ENCODE measurements around the gene SERGEF. TPM values are rescaled to one million over a fixed set of nuclear protein-coding genes. Genes with fewer than 3 reads are reported as not detected.

SERGEF gene
- polyA plus RNA-seq, 2 of the 4 experiments (the other 2 are of a cell fraction): 20.7 to 24.1 TPM

- Histone ChIP-seq H3K4me3 (no peak overlapping the region), H3K4me2 (no peak overlapping the region), H3K4me1 (no peaks in the 10 kb centered on the region), H3K27ac (no peak overlapping the region), H3K9me3 (no peaks in the 10 kb centered on the region)
- DNase-seq (ENCODE audit: low read depth in 1 of 2, low spot score in 1 of 2) (no peak), FAIRE-seq (no peak), ATAC-seq (no peak)
- WGBS (ENCODE audit: missing lambda C conversion rate): 67% methylated on average over 3 of the region's 3 CpGs
- ChIA-PET CTCF (interaction anchor here (1.1 to 1.2 kb wide), 2 partner anchors 34 to 80 kb away, joined by 3 to 4 read pairs; no protein-coding TSS in a partner anchor), POLR2A (no interaction called here)
- TF ChIP-seq GATA3 (IDR thresholded peaks at IDR 0.05; ENCODE audit: borderline replicate concordance): no peak
- no peak for TF ChIP-seq JUN (IDR thresholded peaks at IDR 0.05)
- TF ChIP-seq NPAS2 (CRISPR knock-in tag; IDR thresholded peaks at IDR 0.05; ENCODE audit: borderline replicate concordance): no peak
- no peak for TF ChIP-seq ESRRA (IDR thresholded peaks at IDR 0.05; ENCODE audit: borderline replicate concordance, low read length)
- TF ChIP-seq E2F6 (IDR thresholded peaks at IDR 0.05; ENCODE audit: borderline replicate concordance, low read depth): no peak
- no peak for TF ChIP-seq POLR2A (IDR thresholded peaks at IDR 0.05; ENCODE audit: low read length)
- TF ChIP-seq FOSL2 (IDR thresholded peaks at IDR 0.05): no peak
- no peak for TF ChIP-seq FOSL2 (CRISPR knock-in tag; IDR thresholded peaks at IDR 0.05)
- TF ChIP-seq MYC (IDR thresholded peaks at IDR 0.05; ENCODE audit: borderline replicate concordance, low read length): no peak
- TF ChIP-seq TP53 (CRISPR knock-in tag; IDR thresholded peaks at IDR 0.05): no peak
- TF ChIP-seq CHD2 (IDR thresholded peaks at IDR 0.05; ENCODE audit: low read length, partially characterized antibody): no peak
- TF ChIP-seq HEYL (CRISPR knock-in tag; IDR thresholded peaks at IDR 0.05): no peak
- no peak for TF ChIP-seq HOXB5 (CRISPR knock-in tag; IDR thresholded peaks at IDR 0.05)
These were observed 114.1 kb downstream of the SERGEF start for GRCh38 chr11:17898782-17899181.

- WGBS (ENCODE audit: missing lambda C conversion rate): 50% methylated on average over 1 of the region's 1 CpG
- Histone ChIP-seq H3K4me2 (no peak overlapping the region), H3K9me3 (no peaks in the 10 kb centered on the region), H3K4me3 (no peak overlapping the region), H3K4me1 (no peaks in the 10 kb centered on the region), H3K27ac (no peak overlapping the region)
- TF ChIP-seq EHF (CRISPR knock-in tag; IDR thresholded peaks at IDR 0.05): no peak
- no peak for TF ChIP-seq CTCF (IDR thresholded peaks at IDR 0.05)
- no peak for TF ChIP-seq FOXS1 (CRISPR knock-in tag; IDR thresholded peaks at IDR 0.05)
- TF ChIP-seq CBX2 (IDR thresholded peaks at IDR 0.05; ENCODE audit: borderline replicate concordance, low read depth): no peak
- TF ChIP-seq RNF2 (IDR thresholded peaks at IDR 0.05; ENCODE audit: borderline replicate concordance, low read depth): no peak
- TF ChIP-seq ZSCAN20 (CRISPR knock-in tag; IDR thresholded peaks at IDR 0.05): no peak
- no peak for TF ChIP-seq ZFP36 (IDR thresholded peaks at IDR 0.05; ENCODE audit: borderline replicate concordance, partially characterized antibody)
- TF ChIP-seq HES2 (IDR thresholded peaks at IDR 0.05): no peak
- TF ChIP-seq MAZ (IDR thresholded peaks at IDR 0.05; ENCODE audit: borderline replicate concordance, low read depth, low read length): no peak
- TF ChIP-seq POLR2A (IDR thresholded peaks at IDR 0.05; ENCODE audit: low read length): no peak
- TF ChIP-seq CHD4 (IDR thresholded peaks at IDR 0.05; ENCODE audit: borderline replicate concordance): no peak
- no peak for TF ChIP-seq GATA3 (IDR thresholded peaks at IDR 0.05; ENCODE audit: borderline replicate concordance)
- no peak for TF ChIP-seq SREBF2 (IDR thresholded peaks at IDR 0.05)
- no peak for TF ChIP-seq ZNF302 (CRISPR knock-in tag; IDR thresholded peaks at IDR 0.05)
- TF ChIP-seq ELK1 (IDR thresholded peaks at IDR 0.05; ENCODE audit: low read depth, low read length): no peak
- no peak for TF ChIP-seq CBX8 (IDR thresholded peaks at IDR 0.05)
- FAIRE-seq (no peak), ATAC-seq (no peak), DNase-seq (ENCODE audit: low read depth in 1 of 2, low spot score in 1 of 2) (no peak)
- CTCF ChIA-PET: interaction anchor here (1.1 to 1.2 kb wide), 2 partner anchors 33 to 81 kb away, joined by 3 to 4 read pairs; no protein-coding TSS in a partner anchor
- POLR2A ChIA-PET: no interaction called here
These were observed 114.8 kb downstream of the SERGEF start for GRCh38 chr11:17898071-17898470.

Data from A549 (cell line).